IgD-negative memory B cell (primary cell): ENCODE data around the gene ATP8A1. TPM values are rescaled to one million over a fixed set of nuclear protein-coding genes. Genes with fewer than 3 reads are reported as not detected.
"Not testable (repeated sequence)": the region's sequence is repeated elsewhere in the genome, so short reads cannot be mapped to it uniquely, and the experiment has no call there.

Experiments
- H3K27ac Mint-ChIP-seq, 3 donors: one replicate each; pipeline ENCODE4 v1.8.0; 2020 to 2022; ENCODE audit warnings: mild to moderate bottlenecking in 3 of 3, mixed read lengths in 3 of 3, moderate library complexity in 1 of 3
- H3K27me3 Mint-ChIP-seq: one replicate; pipeline ENCODE4 v1.8.0; 2021; ENCODE audit warnings: mixed read lengths
- H3K36me3 Mint-ChIP-seq: one replicate; pipeline ENCODE4 v1.8.0; 2020; ENCODE audit warnings: mild to moderate bottlenecking, mixed read lengths
- H3K4me1 Mint-ChIP-seq, 3 donors: one replicate each; pipeline ENCODE4 v1.8.0; 2020 to 2022; ENCODE audit warnings: mixed read lengths in 3 of 3, mild to moderate bottlenecking in 1 of 3
- H3K4me3 Mint-ChIP-seq, 4 donors: one replicate each; pipeline ENCODE4 v1.8.0; 2020 to 2022; ENCODE audit warnings: mild to moderate bottlenecking in 4 of 4, mixed read lengths in 4 of 4, moderate library complexity in 3 of 4
- H3K9me3 Mint-ChIP-seq, 3 donors: one replicate each; pipeline ENCODE4 v1.8.0; 2020 to 2021; ENCODE audit warnings: mixed read lengths in 3 of 3, mild to moderate bottlenecking in 1 of 3
- polyA plus RNA-seq: library from polyadenylated mRNA; unstranded; fragments of 300-500 nt; fragmentation: Illumina TruSeq; gene quantifications from one replicate; pipeline ENCODE4 v1.2.3, GENCODE V29; 2021

ATP8A1 gene
- polyA plus RNA-seq, 1 donor from 2014 or later: 15.0 TPM

GRCh38 chr4:42372303-42372702 lies 284.6 kb downstream of the ATP8A1 start:
- not testable (repeated sequence) for H3K4me3 Mint-ChIP-seq

GRCh38 chr4:42371305-42372252 lies 285.3 kb downstream of the ATP8A1 start:
- Mint-ChIP-seq H3K9me3 (peaks cover 0 to 3% (median 0%) of the 10 kb centered on the region in 3 donors), H3K4me3 (no peak overlapping the region), H3K27ac (no peak overlapping the region), H3K4me1 (no peaks in the 10 kb centered on the region), H3K36me3 (no peaks in the 10 kb centered on the region), H3K27me3 (no peaks in the 10 kb centered on the region)

More at GRCh38 chr4:42372303-42372702, 284.6 kb downstream of the ATP8A1 start:
- H3K9me3 Mint-ChIP-seq, H3K27me3 Mint-ChIP-seq, H3K27ac Mint-ChIP-seq, H3K4me1 Mint-ChIP-seq, H3K36me3 Mint-ChIP-seq: not testable (repeated sequence)

- Mint-ChIP-seq H3K36me3 (no peaks in the 10 kb centered on the region), H3K4me1 (no peaks in the 10 kb centered on the region), H3K9me3 (peaks cover 0 to 3% (median 0%) of the 10 kb centered on the region in 3 donors), H3K27ac (no peak overlapping the region), H3K27me3 (no peaks in the 10 kb centered on the region), H3K4me3 (no peak overlapping the region)
Observed at GRCh38 chr4:42369489-42369888, 287.4 kb downstream of the ATP8A1 start.

GRCh38 chr4:42366959-42367358 lies 289.9 kb downstream of the ATP8A1 start:
- no peak overlapping the region for H3K4me3 Mint-ChIP-seq
- no peaks in the 10 kb centered on the region for H3K27me3 Mint-ChIP-seq
- no peak overlapping the region for H3K27ac Mint-ChIP-seq
- H3K36me3 Mint-ChIP-seq: no peaks in the 10 kb centered on the region
- no peaks in the 10 kb centered on the region for H3K4me1 Mint-ChIP-seq
- peaks cover 0 to 6% (median 0%) of the 10 kb centered on the region in 3 donors for H3K9me3 Mint-ChIP-seq

DNA sequence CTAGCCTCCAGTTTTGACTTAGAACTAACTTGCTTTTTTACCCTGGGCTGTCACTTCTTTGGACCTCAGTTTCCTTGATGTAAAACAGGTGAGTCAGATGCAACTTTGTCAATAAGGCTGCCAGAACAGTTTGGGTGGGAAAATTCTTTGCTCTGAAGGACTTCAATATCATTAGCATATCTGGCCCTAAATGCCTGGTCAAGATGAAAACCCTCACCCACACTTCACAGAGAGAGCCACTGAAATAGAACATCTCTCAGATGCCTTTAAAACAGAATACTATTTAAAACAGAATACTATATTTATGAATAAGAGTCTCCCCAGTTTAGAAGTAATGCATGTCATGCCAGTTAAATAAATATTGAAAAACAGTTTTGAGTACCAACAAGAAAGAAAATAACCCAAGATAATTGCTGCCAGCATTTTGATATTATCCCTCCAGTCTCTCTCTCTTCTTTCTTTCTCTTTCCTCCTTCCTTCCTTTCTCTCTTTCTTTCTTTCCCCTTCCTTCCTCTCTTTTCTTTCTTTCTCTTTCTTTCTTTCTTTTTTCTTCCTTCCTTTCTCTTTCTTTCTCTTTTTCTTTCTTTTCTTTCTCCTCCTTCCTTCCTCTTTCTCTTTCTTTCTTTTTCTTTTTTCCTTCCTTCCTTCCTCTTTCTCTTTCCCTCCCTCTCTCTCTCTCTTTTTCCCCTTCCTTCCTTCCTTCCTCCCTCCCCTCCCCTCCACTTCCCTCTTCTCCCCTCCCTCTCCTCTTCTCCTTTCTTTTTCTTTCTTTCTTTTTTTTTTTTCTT lies 292.4 kb downstream of the ATP8A1 start:
- Mint-ChIP-seq H3K4me3 (no peak overlapping the region), H3K27me3 (no peaks in the 10 kb centered on the region), H3K27ac (no peak overlapping the region), H3K9me3 (peaks cover 0 to 6% (median 0%) of the 10 kb centered on the region in 3 donors), H3K36me3 (no peaks in the 10 kb centered on the region), H3K4me1 (no peaks in the 10 kb centered on the region)

- H3K4me1 Mint-ChIP-seq: no peaks in the 10 kb centered on the region
- H3K27ac Mint-ChIP-seq: no peak overlapping the region
- H3K4me3 Mint-ChIP-seq: no peak overlapping the region
- H3K27me3 Mint-ChIP-seq: peaks cover 3% of the 10 kb centered on the region
- H3K9me3 Mint-ChIP-seq: peaks cover 0 to 6% (median 0%) of the 10 kb centered on the region in 3 donors
- no peaks in the 10 kb centered on the region for H3K36me3 Mint-ChIP-seq
Observed at GRCh38 chr4:42363614-42364013, 293.3 kb downstream of the ATP8A1 start.

- no peak overlapping the region for H3K27ac Mint-ChIP-seq
- peaks cover 3% of the 10 kb centered on the region for H3K27me3 Mint-ChIP-seq
- no peaks in the 10 kb centered on the region for H3K36me3 Mint-ChIP-seq
- H3K4me3 Mint-ChIP-seq: no peak overlapping the region
- H3K9me3 Mint-ChIP-seq: peaks cover 0 to 6% (median 0%) of the 10 kb centered on the region in 3 donors
- H3K4me1 Mint-ChIP-seq: no peaks in the 10 kb centered on the region
Observed at GRCh38 chr4:42362591-42362990, 294.3 kb downstream of the ATP8A1 start.

DNA sequence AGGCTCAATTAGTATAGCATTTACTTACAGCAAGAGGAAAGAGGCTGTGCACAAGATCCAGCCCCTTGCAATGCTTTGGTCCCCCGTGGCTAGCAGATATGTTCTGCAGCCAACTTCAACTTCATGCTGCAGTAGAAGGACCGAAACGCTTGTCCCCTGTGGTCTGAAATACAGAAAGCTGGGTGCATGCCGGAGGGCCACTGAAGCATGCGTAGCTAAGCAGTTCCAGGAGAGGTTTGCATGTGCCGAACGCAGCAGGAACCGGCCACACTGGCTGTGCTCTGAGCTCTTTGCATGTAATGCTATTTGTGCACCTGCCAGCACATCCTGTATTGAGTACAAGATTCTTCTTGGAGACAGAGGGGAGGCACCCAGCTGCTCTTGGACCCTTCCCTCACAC lies 295.4 kb downstream of the ATP8A1 start:
- Mint-ChIP-seq H3K36me3 (no peaks in the 10 kb centered on the region), H3K9me3 (peaks cover 0 to 6% (median 0%) of the 10 kb centered on the region in 3 donors), H3K4me3 (no peak overlapping the region), H3K4me1 (no peaks in the 10 kb centered on the region), H3K27ac (no peak overlapping the region), H3K27me3 (peaks cover 9% of the 10 kb centered on the region)

- H3K27me3 Mint-ChIP-seq: peaks cover 18% of the 10 kb centered on the region
- no peaks in the 10 kb centered on the region for H3K36me3 Mint-ChIP-seq
- no peak overlapping the region for H3K4me3 Mint-ChIP-seq
- H3K27ac Mint-ChIP-seq: no peak overlapping the region
- H3K4me1 Mint-ChIP-seq: no peaks in the 10 kb centered on the region
- peaks cover 0 to 6% (median 4%) of the 10 kb centered on the region in 3 donors for H3K9me3 Mint-ChIP-seq
Observed at GRCh38 chr4:42360256-42360669, 296.6 kb downstream of the ATP8A1 start.

DNA sequence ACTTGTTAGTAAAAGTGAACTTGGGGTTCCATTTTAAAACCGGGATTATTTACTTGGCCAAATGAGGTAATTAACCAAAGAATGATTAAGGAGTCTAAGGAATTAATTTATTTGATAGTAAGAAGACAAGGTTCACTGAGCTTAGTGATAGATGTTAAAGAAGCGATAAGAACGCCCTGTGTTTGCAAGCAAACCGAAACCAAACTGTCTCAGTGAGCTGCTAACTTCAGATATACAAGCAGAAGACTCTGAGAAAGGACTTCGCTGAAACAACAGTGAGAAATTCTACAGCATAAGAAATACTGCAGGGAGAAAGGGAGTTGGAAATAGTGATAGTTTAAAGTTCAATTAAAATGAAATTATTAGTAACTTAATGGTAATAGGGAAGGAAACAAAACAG lies 297.2 kb downstream of the ATP8A1 start:
- Mint-ChIP-seq H3K36me3 (no peaks in the 10 kb centered on the region), H3K4me1 (no peaks in the 10 kb centered on the region), H3K4me3 (no peak overlapping the region), H3K9me3 (peaks cover 0 to 6% (median 4%) of the 10 kb centered on the region in 3 donors), H3K27ac (no peak overlapping the region), H3K27me3 (peaks cover 23% of the 10 kb centered on the region)

Other genes starting within 250 kb of the ATP8A1 start
- gene GRXCR1, start 235.6 kb upstream of the ATP8A1 start, polyA plus RNA-seq: not detected